ENCODE results near the gene TASP1. TPM values are rescaled to one million over a fixed set of nuclear protein-coding genes. Genes with fewer than 3 reads are reported as not detected.
"Not testable (repeated sequence)": the region's sequence is repeated elsewhere in the genome, so short reads cannot be mapped to it uniquely, and the experiment has no call there.

TASP1 gene
- total RNA-seq, 1 donor: 6.5 TPM

DNA sequence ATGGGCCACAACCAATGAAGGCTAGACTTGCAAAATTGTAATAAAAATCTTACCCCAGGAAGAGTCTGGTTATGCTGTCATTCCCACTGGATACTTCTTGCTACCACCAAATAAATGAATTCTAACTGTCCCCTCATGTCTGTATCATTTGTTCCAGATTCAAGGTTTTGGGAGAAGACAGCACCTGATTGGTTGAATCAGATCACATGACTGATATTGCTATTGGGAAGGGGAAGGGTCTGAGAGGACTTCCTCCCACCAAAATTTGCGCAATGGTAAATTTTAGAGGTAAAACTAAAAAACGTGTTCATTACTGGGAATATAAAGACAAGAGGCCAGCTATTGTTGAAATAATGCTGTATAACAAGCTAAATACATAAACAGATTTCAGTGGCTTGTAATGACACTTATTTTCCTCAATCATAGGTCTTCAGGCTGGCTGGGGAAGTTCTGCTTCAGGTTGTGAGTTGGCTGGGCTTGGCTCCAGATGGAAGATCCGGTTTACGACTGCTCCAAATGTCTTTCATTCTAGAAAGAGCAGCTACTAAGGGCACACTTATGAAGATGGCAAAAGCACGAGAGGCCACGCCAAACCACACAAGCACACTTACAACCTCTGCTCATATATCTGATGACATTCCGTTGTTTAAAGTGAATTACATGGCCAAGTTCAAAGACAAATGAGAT is 27.1 kb upstream of the TASP1 start:
- TF ChIP-seq, protein P1, sequence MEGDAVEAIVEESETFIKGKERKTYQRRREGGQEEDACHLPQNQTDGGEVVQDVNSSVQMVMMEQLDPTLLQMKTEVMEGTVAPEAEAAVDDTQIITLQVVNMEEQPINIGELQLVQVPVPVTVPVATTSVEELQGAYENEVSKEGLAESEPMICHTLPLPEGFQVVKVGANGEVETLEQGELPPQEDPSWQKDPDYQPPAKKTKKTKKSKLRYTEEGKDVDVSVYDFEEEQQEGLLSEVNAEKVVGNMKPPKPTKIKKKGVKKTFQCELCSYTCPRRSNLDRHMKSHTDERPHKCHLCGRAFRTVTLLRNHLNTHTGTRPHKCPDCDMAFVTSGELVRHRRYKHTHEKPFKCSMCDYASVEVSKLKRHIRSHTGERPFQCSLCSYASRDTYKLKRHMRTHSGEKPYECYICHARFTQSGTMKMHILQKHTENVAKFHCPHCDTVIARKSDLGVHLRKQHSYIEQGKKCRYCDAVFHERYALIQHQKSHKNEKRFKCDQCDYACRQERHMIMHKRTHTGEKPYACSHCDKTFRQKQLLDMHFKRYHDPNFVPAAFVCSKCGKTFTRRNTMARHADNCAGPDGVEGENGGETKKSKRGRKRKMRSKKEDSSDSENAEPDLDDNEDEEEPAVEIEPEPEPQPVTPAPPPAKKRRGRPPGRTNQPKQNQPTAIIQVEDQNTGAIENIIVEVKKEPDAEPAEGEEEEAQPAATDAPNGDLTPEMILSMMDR (IDR thresholded peaks at IDR 0.05; ENCODE audit: insufficient read depth, low read length): no peak
- no peak for DNase-seq (ENCODE audit: low read depth)
- no peak overlapping the region for H3K4me3 ChIP-seq (ENCODE audit: low read depth, low read length)

DNA sequence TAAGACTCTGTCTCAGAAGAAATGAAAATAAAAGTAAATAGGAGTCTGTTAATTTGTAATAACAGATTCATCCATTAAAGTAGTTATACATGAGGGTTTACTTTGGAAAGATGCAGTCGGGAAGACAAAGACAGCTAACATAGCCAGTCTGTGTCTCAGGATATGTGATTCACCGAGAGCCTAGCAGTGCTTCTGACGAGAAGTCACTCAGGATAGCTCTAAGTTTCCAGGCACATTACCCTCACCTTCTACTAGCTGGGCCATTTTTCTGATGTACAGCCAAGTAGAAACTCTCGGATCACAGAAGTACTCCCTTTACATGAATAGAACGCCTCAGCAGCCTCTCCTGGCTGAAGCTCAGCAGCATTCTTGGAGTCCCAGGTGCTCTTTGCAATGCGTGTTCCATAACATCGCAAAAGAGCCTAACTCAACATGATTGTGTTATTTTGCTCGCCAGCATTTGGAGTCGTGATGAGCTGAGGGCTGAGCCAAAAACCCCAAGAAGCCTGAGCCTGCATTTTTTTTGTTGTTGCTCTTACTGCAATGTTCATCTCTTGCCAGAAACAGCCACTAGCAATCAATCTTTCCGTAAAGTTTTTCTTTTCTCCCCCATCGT is 22.4 kb upstream of the TASP1 start:
- TF ChIP-seq, protein P1 (IDR thresholded peaks at IDR 0.05; ENCODE audit: insufficient read depth, low read length): no peak
- no peak overlapping the region for H3K4me3 ChIP-seq (ENCODE audit: low read depth, low read length)
- peak; percentile 23 for DNase-seq (ENCODE audit: low read depth)

DNA sequence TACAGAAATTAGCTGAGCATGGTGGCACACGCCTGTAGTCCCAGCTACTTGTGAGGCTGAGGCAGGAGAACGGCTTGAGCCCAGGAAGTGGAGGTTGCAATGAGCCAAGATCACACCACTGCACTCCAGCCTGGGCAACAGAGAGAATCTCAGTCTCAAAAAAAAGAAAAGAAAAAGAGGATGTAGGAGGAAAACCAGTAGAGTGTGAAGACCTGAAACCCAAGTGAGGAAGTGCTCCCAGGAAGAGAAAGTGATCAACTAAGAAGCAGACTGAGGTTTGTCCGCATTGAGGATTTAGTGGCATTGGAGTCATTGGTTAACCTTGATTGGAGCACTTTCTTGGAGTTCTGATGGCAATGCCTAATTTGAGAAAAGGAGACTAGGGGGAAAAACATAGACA is 20.6 kb upstream of the TASP1 start:
- TF ChIP-seq, protein P1 (IDR thresholded peaks at IDR 0.05; ENCODE audit: insufficient read depth, low read length): no peak
- DNase-seq (ENCODE audit: low read depth): no peak
- H3K4me3 ChIP-seq (ENCODE audit: low read depth, low read length): no peak overlapping the region

DNA sequence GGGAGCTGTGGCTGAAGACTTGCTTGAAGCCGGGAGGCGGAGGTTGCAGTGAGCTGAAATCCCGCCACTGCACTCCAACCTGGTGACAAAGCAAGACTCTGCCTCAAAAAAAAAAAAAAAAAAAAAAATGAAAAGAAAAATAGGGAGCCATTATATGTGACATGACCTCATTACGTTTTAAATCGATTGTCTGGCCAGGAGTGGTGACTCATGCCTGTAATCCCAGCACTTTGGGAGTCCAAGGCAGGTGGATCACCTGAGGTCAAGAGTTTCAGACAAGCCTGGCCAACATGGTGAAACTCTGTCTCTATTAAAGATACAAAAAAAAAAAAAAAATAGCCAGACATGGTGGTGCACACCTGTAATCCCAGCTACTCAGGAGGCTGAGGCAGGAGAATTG is 19.3 kb upstream of the TASP1 start:
- H3K4me3 ChIP-seq (ENCODE audit: low read depth, low read length); DNase-seq (ENCODE audit: low read depth): not testable (repeated sequence)

DNA sequence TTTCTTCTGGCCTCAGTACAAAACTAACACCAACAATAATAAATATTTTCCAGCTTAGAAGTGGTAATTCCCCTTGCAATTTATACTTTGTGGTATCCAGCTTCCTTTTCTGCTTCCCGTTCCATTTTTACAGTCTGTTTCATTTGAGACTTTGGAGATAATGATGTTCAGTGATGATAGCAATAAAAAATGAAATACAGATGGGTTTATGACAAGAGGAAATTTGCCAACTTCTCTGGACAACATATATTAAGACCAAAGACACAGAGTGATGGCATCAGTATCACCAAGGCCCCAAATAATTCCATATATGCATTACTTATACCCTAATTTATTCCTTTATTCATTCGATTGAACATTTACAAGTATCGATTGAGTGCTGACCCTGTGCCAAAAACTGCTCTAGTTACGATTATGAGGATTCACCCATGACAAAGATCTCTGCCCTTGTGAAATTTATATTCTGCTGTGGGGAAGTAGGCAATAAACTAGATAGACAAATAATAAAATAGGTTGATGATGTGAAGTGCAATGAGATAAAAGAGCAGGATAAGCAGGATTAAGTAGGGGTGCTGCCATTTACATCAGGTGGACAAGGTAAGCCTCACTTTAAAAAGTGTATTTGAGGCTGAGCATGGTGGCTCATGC is 18.1 kb upstream of the TASP1 start:
- H3K4me3 ChIP-seq (ENCODE audit: low read depth, low read length): no peak overlapping the region
- no peak for DNase-seq (ENCODE audit: low read depth)
- TF ChIP-seq, protein P1 (IDR thresholded peaks at IDR 0.05; ENCODE audit: insufficient read depth, low read length): no peak

DNA sequence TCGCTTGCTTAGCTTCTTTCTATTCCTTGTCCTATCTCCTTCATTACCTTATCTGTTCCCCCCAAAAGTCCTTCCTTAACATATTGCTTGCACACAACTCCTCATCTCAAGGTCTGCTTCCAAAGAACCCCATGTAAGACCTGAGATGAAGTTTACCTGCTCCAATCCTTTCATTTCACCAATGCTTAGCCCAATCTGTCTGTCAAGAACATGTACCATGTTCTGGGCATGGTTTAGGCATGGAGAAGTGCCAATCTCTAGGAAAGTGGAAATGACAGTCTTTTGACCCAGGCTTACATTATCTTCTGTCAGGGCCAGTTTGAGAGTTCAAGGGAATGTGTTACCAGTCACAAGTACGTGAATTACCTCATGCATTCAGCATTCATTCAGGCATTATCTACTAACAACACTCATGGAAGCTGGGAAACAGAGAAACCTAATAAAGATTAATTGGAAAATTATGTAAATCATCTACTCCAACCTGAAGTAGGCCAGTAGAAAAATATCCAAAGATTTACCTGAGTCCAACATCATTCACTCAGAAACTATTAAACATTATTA is 15.8 kb upstream of the TASP1 start:
- DNase-seq (ENCODE audit: low read depth): no peak
- TF ChIP-seq, protein P1 (IDR thresholded peaks at IDR 0.05; ENCODE audit: insufficient read depth, low read length): no peak
- H3K4me3 ChIP-seq (ENCODE audit: low read depth, low read length): no peak overlapping the region

DNA sequence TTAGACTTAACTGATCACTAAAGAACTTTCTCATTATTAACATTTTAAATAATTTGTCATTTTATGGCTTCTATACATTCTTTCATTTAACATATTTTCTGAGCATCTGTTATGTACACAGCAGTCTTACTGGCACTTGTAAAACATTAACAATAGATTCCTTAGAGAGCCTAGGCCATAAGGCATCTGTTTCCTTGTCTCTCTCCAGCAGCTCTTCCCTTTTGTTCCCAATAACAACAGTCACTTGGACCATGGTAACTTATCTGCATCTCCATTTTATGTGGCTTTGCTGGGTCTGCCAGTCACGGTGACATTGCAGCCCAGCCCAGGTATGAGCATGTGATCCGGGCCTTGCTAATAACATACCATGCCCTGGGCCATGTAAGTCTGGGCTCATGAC is 11.7 kb upstream of the TASP1 start:
- H3K4me3 ChIP-seq (ENCODE audit: low read depth, low read length): no peak overlapping the region
- TF ChIP-seq, protein P1 (IDR thresholded peaks at IDR 0.05; ENCODE audit: insufficient read depth, low read length): no peak
- DNase-seq (ENCODE audit: low read depth): no peak
